ENCODE measurements around the gene SLC16A14. TPM values are rescaled to one million over a fixed set of nuclear protein-coding genes. Genes with fewer than 3 reads are reported as not detected.

SLC16A14 gene
- total and polyA plus RNA-seq, 8 donors: 0.15 to 2.3 (median 0.59) TPM

- FAIRE-seq (no peak), ATAC-seq (no peak), DNase-seq (no peak)
- no peaks in the 10 kb centered on the region for H3K27me3 ChIP-seq
- H3K36me3 ChIP-seq: no peaks in the 10 kb centered on the region
- TF ChIP-seq CTCF (IDR thresholded peaks at IDR 0.05): no peak
- H3K27ac ChIP-seq: no peak overlapping the region
- intact Hi-C loops (cut with DNase I): no loop called here
- 74 to 91% methylated on average over 2 of the region's 2 CpGs for WGBS, 2 donors
- no peak overlapping the region for H3K4me3 ChIP-seq
- no peaks in the 10 kb centered on the region for H3K4me1 ChIP-seq
- H3K9me3 ChIP-seq: no peaks in the 10 kb centered on the region
Measured at GRCh38 chr2:230043461-230043860, 25.3 kb downstream of the SLC16A14 start.

GRCh38 chr2:230043025-230043424, 25.7 kb downstream of the SLC16A14 start:
- DNase-seq: no peak
- FAIRE-seq: no peak
- Histone ChIP-seq H3K4me3 (no peak overlapping the region), H3K4me1 (no peaks in the 10 kb centered on the region), H3K27me3 (no peaks in the 10 kb centered on the region), H3K36me3 (no peaks in the 10 kb centered on the region), H3K9me3 (no peaks in the 10 kb centered on the region), H3K27ac (no peak overlapping the region)
- intact Hi-C loops (cut with DNase I): no loop called here
- 74 to 96% methylated on average over 5 of the region's 5 CpGs for WGBS, 2 donors
- no peak for TF ChIP-seq CTCF (IDR thresholded peaks at IDR 0.05)
- no peak for ATAC-seq

DNA sequence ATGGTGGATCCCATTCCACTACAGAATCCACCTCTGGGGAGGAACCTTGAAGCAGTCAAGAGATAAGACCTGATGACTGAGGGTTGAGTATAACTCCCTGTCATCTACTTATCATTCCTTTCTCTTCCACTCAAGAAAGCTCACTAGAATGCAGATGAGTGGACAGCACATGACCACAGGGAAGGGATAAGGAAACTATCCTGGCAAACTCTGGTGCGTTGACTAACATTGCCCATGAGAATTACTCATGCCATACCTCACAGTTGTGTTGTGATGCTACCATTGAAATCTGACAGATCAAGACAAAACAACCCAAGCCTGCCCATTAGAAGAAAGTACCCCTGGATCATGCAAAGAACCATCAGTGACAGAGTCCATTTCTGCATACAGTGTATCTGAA, 26.5 kb downstream of the SLC16A14 start:
- no peak for FAIRE-seq

GRCh38 chr2:230023313-230023712, 45.4 kb downstream of the SLC16A14 start:
- Histone ChIP-seq H3K4me3 (no peak overlapping the region), H3K9me3 (no peaks in the 10 kb centered on the region), H3K4me1 (no peaks in the 10 kb centered on the region), H3K27me3 (no peaks in the 10 kb centered on the region), H3K27ac (no peak overlapping the region), H3K36me3 (no peaks in the 10 kb centered on the region)
- no peak for ATAC-seq
- 88 to 95% methylated on average over 4 of the region's 4 CpGs for WGBS, 2 donors
- FAIRE-seq: no peak
- DNase-seq: no peak
- no peak for TF ChIP-seq CTCF (IDR thresholded peaks at IDR 0.05)
- intact Hi-C loops (cut with DNase I): no loop called here

More for the DNA sequence above, 26.5 kb downstream of the SLC16A14 start:
- intact Hi-C loops (cut with DNase I): no loop called here
- Histone ChIP-seq H3K4me3 (no peak overlapping the region), H3K27me3 (no peaks in the 10 kb centered on the region), H3K4me1 (no peaks in the 10 kb centered on the region), H3K36me3 (no peaks in the 10 kb centered on the region), H3K27ac (no peak overlapping the region), H3K9me3 (no peaks in the 10 kb centered on the region)
- WGBS, 2 donors: 87 to 98% methylated on average over 1 of the region's 1 CpG
- DNase-seq (no peak), ATAC-seq (no peak)
- TF ChIP-seq CTCF (IDR thresholded peaks at IDR 0.05): no peak

DNA sequence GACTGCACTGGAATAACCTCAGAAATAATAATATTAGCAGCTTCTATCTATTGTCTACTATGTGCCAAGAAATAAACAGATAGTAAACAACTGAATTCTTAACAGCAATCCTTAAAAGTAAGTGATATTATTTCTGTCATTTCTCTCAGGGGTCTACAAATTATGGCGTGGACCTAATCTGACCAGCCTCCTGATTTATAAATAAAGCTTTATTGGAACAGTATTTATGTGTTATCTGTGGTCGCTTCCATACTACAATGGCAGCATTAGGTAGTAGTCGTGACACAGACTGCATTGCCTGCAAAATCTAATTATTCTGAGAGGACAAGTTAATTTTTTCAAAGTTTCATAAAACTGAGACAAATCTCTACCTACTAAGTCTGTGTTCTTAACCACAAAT, 49.0 kb downstream of the SLC16A14 start:
- DNase-seq (no peak), FAIRE-seq (no peak), ATAC-seq (no peak)
- intact Hi-C loops (cut with DNase I): no loop called here
- Histone ChIP-seq H3K36me3 (no peaks in the 10 kb centered on the region), H3K27ac (no peak overlapping the region), H3K9me3 (no peaks in the 10 kb centered on the region), H3K4me3 (no peak overlapping the region), H3K4me1 (no peaks in the 10 kb centered on the region), H3K27me3 (no peaks in the 10 kb centered on the region)
- 69 to 74% methylated on average over 3 of the region's 3 CpGs for WGBS, 2 donors
- TF ChIP-seq CTCF (IDR thresholded peaks at IDR 0.05): no peak
